Endothelial cell of umbilical vein (primary cell): ENCODE measurements around the gene WWC1. TPM values are rescaled to one million over a fixed set of nuclear protein-coding genes. Genes with fewer than 3 reads are reported as not detected.

ENCODE experiments used
- BruUV-seq: library from RNA; stranded (reverse); fragments of 400-500 nt; replicated peaks from 2 replicates; lab custom pipeline; 2021; lab: Mats Ljungman, UMichigan
- CTCF ChIA-PET: fragments of 300-600, 350-600 bp; sonication (Branson Sonifier 250); formaldehyde crosslinking; loops from one replicate; lab custom pipeline; 2021; ENCODE audit warnings: antibody characterized with exemption, inconsistent platforms; lab: Charles Lee
- POLR2A ChIA-PET: fragments of 300-600, 350-600 bp; sonication (Branson Sonifier 250); formaldehyde crosslinking; loops from one replicate; lab custom pipeline; 2021; ENCODE audit warnings: antibody characterized with exemption, inconsistent platforms; lab: Charles Lee
- DNase-seq: peaks from one replicate; pipeline ENCODE4 v3.0.0-alpha.2; 2011; ENCODE audit warnings: low read depth, low spot score
- FAIRE-seq: peaks from 2 replicates; lab custom pipeline; 2011; peaks lifted over from hg19 to GRCh38; lab: Jason Lieb, UNC
- H2AFZ ChIP-seq: 2 replicates; pipeline ENCODE4 v1.6.0; 2012; ENCODE audit warnings: low read depth, low read length, control low read depth, inconsistent platforms
- H3K27ac ChIP-seq: 2 replicates; pipeline ENCODE4 v1.5.1; 2011; ENCODE audit warnings: low read depth, mild to moderate bottlenecking, control low read depth, low read length, moderate library complexity; ENCODE audit not compliant: insufficient read depth
- H3K27me3 ChIP-seq, 2 experiments: 2 replicates each; pipeline versions ENCODE4 v1.6.0 to v1.6.1; 2011; ENCODE audit warnings: low read length in 2 of 2, mixed read lengths in 1 of 2; ENCODE audit not compliant: control insufficient read depth in 2 of 2, insufficient read depth in 2 of 2
- H3K36me3 ChIP-seq, 2 experiments: 2 replicates in 1 of 2; 3 replicates in 1 of 2; pipeline ENCODE4 v1.5.1; 2011; ENCODE audit warnings: low read length in 2 of 2, mild to moderate bottlenecking in 1 of 2, moderate library complexity in 1 of 2; ENCODE audit not compliant: control insufficient read depth in 2 of 2, insufficient read depth in 2 of 2; ENCODE audit errors: extremely low read depth in 1 of 2
- H3K4me1 ChIP-seq: 3 replicates; pipeline ENCODE4 v1.5.1; 2011; ENCODE audit warnings: mild to moderate bottlenecking, low read length; ENCODE audit not compliant: control insufficient read depth, insufficient read depth; ENCODE audit errors: extremely low read depth
- H3K4me2 ChIP-seq: 2 replicates; pipeline ENCODE4 v1.6.1; 2011; ENCODE audit warnings: low read length, control low read depth, mixed read lengths; ENCODE audit not compliant: insufficient read depth
- H3K4me3 ChIP-seq, 3 experiments: fragments of 200-600 bp in 1 of 3; sonication (generic), shearing (Covaris generic) in 1 of 3; replicated peaks in 1 of 3; 2 replicates each; pipeline ENCODE4 v1.5.1; 2011 to 2016; ENCODE audit warnings: control low read depth in 3 of 3, low read length in 3 of 3, mild to moderate bottlenecking in 2 of 3, inconsistent platforms in 1 of 3, low read depth in 1 of 3, moderate library complexity in 1 of 3; ENCODE audit not compliant: insufficient read depth in 1 of 3
- H3K79me2 ChIP-seq: 2 replicates; pipeline ENCODE4 v1.6.0; 2012; ENCODE audit warnings: low read length, inconsistent platforms; ENCODE audit not compliant: control insufficient read depth, insufficient read depth
- H3K9ac ChIP-seq: replicated peaks from 2 replicates; pipeline ENCODE3; 2011; ENCODE audit warnings: low read length, control low read depth; ENCODE audit not compliant: insufficient read depth; ENCODE audit errors: extremely low read depth
- H3K9me1 ChIP-seq: replicated peaks from 3 replicates; pipeline ENCODE4 v1.6.0; 2011; ENCODE audit warnings: mild to moderate bottlenecking, low read length; ENCODE audit not compliant: control insufficient read depth, insufficient read depth; ENCODE audit errors: extremely low read depth
- H3K9me3 ChIP-seq: replicated peaks from 2 replicates; pipeline ENCODE4 v1.5.1; 2012; ENCODE audit warnings: low read length, inconsistent platforms; ENCODE audit not compliant: control insufficient read depth, insufficient read depth
- H4K20me1 ChIP-seq: replicated peaks from 2 replicates; pipeline ENCODE3; 2011; ENCODE audit warnings: mild to moderate bottlenecking, low read length; ENCODE audit not compliant: control insufficient read depth, insufficient read depth; ENCODE audit errors: extremely low read depth
- EZH2 ChIP-seq: IDR thresholded peaks from 2 replicates; pipeline ENCODE4 v1.6.1; 2012; ENCODE audit warnings: borderline replicate concordance, low read depth, mild to moderate bottlenecking, moderate library complexity, low read length, inconsistent platforms; ENCODE audit not compliant: severe bottlenecking
- FOS ChIP-seq: IDR thresholded peaks from 2 replicates; pipeline ENCODE4 v1.6.1; 2011; ENCODE audit warnings: mild to moderate bottlenecking, low read length, moderate library complexity, borderline replicate concordance; ENCODE audit not compliant: insufficient read depth
- GATA2 ChIP-seq: IDR thresholded peaks from 2 replicates; pipeline ENCODE4 v1.7.0; 2011; ENCODE audit warnings: low read depth, mild to moderate bottlenecking, moderate library complexity, mixed read lengths, low read length; ENCODE audit not compliant: insufficient read length, insufficient read depth
- MAX ChIP-seq: IDR thresholded peaks from 2 replicates; pipeline ENCODE4 v1.6.1; 2011; ENCODE audit not compliant: insufficient read depth, insufficient read length
- MYC ChIP-seq: IDR thresholded peaks from one replicate; pipeline ENCODE4 v1.6.1; 2011; ENCODE audit warnings: mild to moderate bottlenecking, low read depth, low read length
- POLR2A ChIP-seq: IDR thresholded peaks from 2 replicates; pipeline ENCODE4 v1.6.1; 2012; ENCODE audit warnings: low read depth, mild to moderate bottlenecking, control low read depth, low read length
- POLR2AphosphoS5 ChIP-seq: IDR thresholded peaks from 2 replicates; pipeline ENCODE4 v1.6.1; 2012; ENCODE audit warnings: low read depth, mild to moderate bottlenecking, control low read depth, low read length, moderate library complexity; ENCODE audit not compliant: insufficient read depth
- dilution Hi-C: fragments of 300-500 bp; cut with MboI; formaldehyde crosslinking; loops from one replicate; pipeline ENCODE4 v1.15.0; 2019; ENCODE audit warnings: low sequenced_read_pairs; ENCODE audit not compliant: extremely low pct_ligation_motif_present
- intact Hi-C: fragments of 100-400 bp; cut with micrococcal nuclease; formaldehyde crosslinking; loops from one replicate; pipeline ENCODE4 v1.10.0; 2022
- polyA plus RNA-seq, 4 experiments: library from polyadenylated mRNA; depleted of rRNA in 3 of 4; stranded (reverse) in 3 of 4; unstranded in 1 of 4; fragments of >200 nt; gene quantifications; 2 replicates each; pipeline versions ENCODE4 v1.2.1 to v1.2.3, GENCODE V29; 2011 to 2012; ENCODE audit warnings: missing spikeins in 1 of 4
- total RNA-seq: library from RNA; stranded (reverse); gene quantifications from 2 replicates; pipeline ENCODE4 v1.2.3, GENCODE V29; 2021
- TF ChIP-seq, protein P1 (sequence below), 2 donors: IDR thresholded peaks; 1 replicate in 1 of 2; 2 replicates in 1 of 2; pipeline ENCODE4 v1.5.1; 2011; ENCODE audit warnings: low read length in 2 of 2, mild to moderate bottlenecking in 2 of 2, moderate library complexity in 2 of 2, control low read depth in 1 of 2, inconsistent platforms in 1 of 2, low read depth in 1 of 2; ENCODE audit not compliant: insufficient read depth in 1 of 2; ENCODE audit errors: extremely low read depth in 1 of 2

Gene WWC1
- total and polyA plus RNA-seq, 2 donors (not counting 3 experiments of a cell fraction or from before 2014, with no cell fraction given) = 0.03 to 0.91 TPM

DNA sequence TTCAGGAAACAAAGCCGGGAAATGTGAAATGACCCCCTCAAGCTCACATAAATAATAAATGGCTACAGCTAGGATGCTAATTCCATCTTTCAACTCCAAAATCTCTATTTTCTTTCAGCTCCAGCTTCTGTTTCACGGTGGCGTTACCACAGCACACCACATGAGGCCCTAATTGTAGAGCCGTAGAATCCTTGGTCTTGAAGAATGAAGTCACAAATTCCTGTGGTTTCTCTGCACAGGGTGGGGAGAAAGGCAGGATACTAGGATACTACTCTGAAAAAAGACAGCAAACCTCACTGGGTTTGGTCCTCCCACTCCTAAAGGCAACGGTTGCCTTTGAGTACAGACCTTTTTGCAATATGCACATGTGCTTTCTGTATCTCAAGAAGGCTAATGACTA lies 180.9 kb downstream of the WWC1 start:
- BruUV-seq = no TSS peak
- FAIRE-seq (no peak), DNase-seq (no peak)
- H3K27me3 ChIP-seq = peaks cover 0 to 2% of the 10 kb centered on the region in 2 experiments
- no peak overlapping the region for H3K27ac ChIP-seq
- no peaks in the 10 kb centered on the region for H3K4me1 ChIP-seq
- CTCF ChIA-PET = no interaction called here
- H3K9me1 ChIP-seq = no peaks in the 10 kb centered on the region
- H3K9me3 ChIP-seq = no peaks in the 10 kb centered on the region
- TF ChIP-seq, protein P1, sequence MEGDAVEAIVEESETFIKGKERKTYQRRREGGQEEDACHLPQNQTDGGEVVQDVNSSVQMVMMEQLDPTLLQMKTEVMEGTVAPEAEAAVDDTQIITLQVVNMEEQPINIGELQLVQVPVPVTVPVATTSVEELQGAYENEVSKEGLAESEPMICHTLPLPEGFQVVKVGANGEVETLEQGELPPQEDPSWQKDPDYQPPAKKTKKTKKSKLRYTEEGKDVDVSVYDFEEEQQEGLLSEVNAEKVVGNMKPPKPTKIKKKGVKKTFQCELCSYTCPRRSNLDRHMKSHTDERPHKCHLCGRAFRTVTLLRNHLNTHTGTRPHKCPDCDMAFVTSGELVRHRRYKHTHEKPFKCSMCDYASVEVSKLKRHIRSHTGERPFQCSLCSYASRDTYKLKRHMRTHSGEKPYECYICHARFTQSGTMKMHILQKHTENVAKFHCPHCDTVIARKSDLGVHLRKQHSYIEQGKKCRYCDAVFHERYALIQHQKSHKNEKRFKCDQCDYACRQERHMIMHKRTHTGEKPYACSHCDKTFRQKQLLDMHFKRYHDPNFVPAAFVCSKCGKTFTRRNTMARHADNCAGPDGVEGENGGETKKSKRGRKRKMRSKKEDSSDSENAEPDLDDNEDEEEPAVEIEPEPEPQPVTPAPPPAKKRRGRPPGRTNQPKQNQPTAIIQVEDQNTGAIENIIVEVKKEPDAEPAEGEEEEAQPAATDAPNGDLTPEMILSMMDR (IDR thresholded peaks at IDR 0.05; ENCODE audit: extremely low read depth in 1 of 2, insufficient read depth in 1 of 2, low read depth in 1 of 2, low read length in 2 of 2) = no peak
- TF ChIP-seq FOS = no peak
- no peak for TF ChIP-seq POLR2A
- no peak for TF ChIP-seq MAX
- TF ChIP-seq GATA2 = no peak
- TF ChIP-seq POLR2AphosphoS5 = no peak
- no peak for TF ChIP-seq EZH2
- no peak for TF ChIP-seq MYC
- H3K4me3 ChIP-seq = no peak overlapping the region
- H3K4me2 ChIP-seq = no peak overlapping the region
- no peaks in the 10 kb centered on the region for H4K20me1 ChIP-seq
- POLR2A ChIA-PET = no interaction called here
- H3K9ac ChIP-seq = no peak overlapping the region
- no peaks in the 10 kb centered on the region for H3K36me3 ChIP-seq
- intact Hi-C loops (no loop called here), dilution Hi-C loops (no loop called here)
- H2AFZ ChIP-seq = no peak overlapping the region
- H3K79me2 ChIP-seq = no peaks in the 10 kb centered on the region
